ENCODE results near the gene DRD4.

Gene DRD4

DNA sequence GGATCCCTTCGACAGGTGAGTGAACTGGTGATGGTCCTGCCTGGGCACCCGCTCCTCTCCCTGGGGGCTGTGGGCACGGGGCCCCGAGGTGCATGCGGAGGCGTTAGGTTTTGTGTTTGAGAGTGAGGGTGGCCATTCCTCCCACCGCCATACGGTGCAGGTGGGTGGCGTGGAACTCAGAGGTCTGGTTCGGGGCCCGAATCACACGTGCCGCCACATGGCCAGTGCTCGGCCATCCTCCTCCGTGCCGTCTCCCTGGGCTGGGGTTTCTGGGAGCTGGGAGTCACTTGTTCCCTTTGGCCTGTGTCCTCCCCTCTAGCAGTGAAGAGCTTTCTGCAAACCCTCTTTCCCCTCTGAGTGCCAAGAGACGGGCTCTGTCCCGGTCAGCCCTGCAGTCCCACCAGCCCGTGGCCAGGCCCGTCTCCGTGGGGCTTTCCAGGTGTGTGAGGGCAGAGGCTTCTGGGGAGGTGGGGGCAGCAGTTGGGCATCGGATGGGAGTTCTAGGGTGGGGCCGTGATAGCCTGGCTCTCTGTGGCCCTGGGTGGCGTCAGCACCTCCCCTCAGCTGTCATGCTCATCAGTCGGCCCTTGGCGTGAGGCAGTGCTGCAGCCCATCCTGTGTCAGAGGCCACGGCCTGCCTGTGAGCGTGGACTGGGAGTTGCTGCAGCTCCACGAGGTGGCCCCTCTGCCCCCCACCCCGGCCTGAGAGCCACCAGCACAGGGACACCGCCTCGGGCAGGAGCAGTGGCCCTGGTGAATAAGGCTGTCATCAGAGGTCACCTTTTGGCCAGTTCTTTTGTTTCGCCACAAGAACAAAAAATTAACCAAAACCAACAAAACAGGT is 31.6 kb upstream of the DRD4 start:
- Histone ChIP-seq H3K27me3 (ENCODE audit: control insufficient read depth, insufficient read depth, low read length) (no peaks in the 10 kb centered on the region), H3K79me2 (no peaks in the 10 kb centered on the region), H3K27ac (no peak overlapping the region), H2AFZ (no peak overlapping the region), H3K4me3 (ENCODE audit: low read depth, low read length) (no peak overlapping the region), H3K9me3 (ENCODE audit: control insufficient read depth, low read length) (no peaks in the 10 kb centered on the region), H3K4me1 (no peaks in the 10 kb centered on the region), H3K36me3 (ENCODE audit: control insufficient read depth, insufficient read depth, low read length) (no peaks in the 10 kb centered on the region), H3K4me2 (ENCODE audit: low read length) (no peak overlapping the region), H3K9ac (no peak overlapping the region)
- TF ChIP-seq, protein P1, sequence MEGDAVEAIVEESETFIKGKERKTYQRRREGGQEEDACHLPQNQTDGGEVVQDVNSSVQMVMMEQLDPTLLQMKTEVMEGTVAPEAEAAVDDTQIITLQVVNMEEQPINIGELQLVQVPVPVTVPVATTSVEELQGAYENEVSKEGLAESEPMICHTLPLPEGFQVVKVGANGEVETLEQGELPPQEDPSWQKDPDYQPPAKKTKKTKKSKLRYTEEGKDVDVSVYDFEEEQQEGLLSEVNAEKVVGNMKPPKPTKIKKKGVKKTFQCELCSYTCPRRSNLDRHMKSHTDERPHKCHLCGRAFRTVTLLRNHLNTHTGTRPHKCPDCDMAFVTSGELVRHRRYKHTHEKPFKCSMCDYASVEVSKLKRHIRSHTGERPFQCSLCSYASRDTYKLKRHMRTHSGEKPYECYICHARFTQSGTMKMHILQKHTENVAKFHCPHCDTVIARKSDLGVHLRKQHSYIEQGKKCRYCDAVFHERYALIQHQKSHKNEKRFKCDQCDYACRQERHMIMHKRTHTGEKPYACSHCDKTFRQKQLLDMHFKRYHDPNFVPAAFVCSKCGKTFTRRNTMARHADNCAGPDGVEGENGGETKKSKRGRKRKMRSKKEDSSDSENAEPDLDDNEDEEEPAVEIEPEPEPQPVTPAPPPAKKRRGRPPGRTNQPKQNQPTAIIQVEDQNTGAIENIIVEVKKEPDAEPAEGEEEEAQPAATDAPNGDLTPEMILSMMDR (IDR thresholded peaks at IDR 0.05) = no peak

DNA sequence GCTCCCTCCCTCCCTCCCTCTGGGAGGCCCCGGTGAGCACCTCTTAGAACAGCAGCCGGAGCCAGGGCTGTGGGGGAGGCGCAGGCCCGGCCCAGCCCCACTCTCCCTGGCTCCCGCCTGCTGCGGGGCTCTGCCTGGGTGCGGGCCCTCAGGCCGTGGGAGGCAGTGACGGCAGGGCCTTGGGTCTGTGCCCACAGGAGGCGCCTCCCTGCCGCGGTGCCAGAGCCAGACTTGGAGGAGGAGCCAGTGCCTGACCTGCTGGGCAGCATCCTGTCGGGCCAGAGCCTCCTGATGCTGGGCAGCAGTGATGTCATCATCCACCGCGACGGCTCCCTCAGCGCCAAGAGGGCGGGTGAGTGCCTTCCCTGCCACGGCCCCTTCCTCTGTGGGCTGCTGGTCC is 30.8 kb upstream of the DRD4 start:
- Histone ChIP-seq H3K4me3 (ENCODE audit: low read depth, low read length) (no peak overlapping the region), H3K4me2 (ENCODE audit: low read length) (no peak overlapping the region), H3K4me1 (no peaks in the 10 kb centered on the region), H2AFZ (no peak overlapping the region), H3K27ac (no peak overlapping the region), H3K79me2 (no peaks in the 10 kb centered on the region), H3K36me3 (ENCODE audit: control insufficient read depth, insufficient read depth, low read length) (no peaks in the 10 kb centered on the region), H3K9ac (no peak overlapping the region), H3K9me3 (ENCODE audit: control insufficient read depth, low read length) (no peaks in the 10 kb centered on the region), H3K27me3 (ENCODE audit: control insufficient read depth, insufficient read depth, low read length) (no peaks in the 10 kb centered on the region)
- TF ChIP-seq, protein P1 (IDR thresholded peaks at IDR 0.05) = no peak

DNA sequence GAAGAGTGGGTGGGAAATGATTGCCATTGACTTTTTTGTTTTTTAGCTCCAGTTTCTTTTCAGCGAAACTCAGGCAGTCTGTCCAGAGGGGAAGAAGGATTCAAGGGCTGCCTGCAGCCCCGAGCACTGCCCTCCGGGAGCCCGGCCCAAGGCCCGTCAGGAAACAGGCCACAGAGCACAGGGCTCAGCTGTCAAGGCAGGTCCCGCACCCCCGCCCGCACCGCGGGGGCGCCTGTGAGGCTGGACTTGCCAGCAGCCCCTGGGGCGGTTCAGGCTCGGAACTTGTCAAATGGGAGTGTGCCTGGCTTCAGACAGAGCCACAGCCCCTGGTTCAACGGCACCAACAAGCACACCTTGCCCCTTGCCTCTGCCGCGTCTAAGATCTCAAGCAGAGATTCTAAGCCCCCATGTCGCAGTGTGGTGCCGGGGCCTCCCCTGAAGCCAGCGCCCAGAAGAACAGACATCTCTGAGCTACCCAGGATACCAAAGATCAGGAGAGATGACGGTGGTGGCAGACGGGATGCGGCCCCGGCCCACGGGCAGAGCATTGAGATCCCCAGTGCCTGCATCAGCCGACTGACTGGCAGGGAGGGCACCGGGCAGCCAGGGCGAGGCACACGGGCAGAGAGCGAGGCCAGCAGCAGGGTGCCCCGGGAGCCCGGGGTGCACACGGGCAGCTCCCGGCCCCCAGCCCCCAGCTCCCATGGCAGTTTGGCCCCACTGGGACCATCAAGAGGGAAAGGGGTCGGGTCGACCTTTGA is 29.9 kb upstream of the DRD4 start:
- Histone ChIP-seq H3K4me2 (ENCODE audit: low read length) (no peak overlapping the region), H3K27me3 (ENCODE audit: control insufficient read depth, insufficient read depth, low read length) (no peaks in the 10 kb centered on the region), H3K27ac (no peak overlapping the region), H3K9me3 (ENCODE audit: control insufficient read depth, low read length) (no peaks in the 10 kb centered on the region), H3K4me1 (no peaks in the 10 kb centered on the region), H3K36me3 (ENCODE audit: control insufficient read depth, insufficient read depth, low read length) (no peaks in the 10 kb centered on the region), H3K9ac (no peak overlapping the region), H3K4me3 (ENCODE audit: low read depth, low read length) (no peak overlapping the region), H3K79me2 (no peaks in the 10 kb centered on the region), H2AFZ (no peak overlapping the region)
- TF ChIP-seq, protein P1 (IDR thresholded peaks at IDR 0.05) = no peak

DNA sequence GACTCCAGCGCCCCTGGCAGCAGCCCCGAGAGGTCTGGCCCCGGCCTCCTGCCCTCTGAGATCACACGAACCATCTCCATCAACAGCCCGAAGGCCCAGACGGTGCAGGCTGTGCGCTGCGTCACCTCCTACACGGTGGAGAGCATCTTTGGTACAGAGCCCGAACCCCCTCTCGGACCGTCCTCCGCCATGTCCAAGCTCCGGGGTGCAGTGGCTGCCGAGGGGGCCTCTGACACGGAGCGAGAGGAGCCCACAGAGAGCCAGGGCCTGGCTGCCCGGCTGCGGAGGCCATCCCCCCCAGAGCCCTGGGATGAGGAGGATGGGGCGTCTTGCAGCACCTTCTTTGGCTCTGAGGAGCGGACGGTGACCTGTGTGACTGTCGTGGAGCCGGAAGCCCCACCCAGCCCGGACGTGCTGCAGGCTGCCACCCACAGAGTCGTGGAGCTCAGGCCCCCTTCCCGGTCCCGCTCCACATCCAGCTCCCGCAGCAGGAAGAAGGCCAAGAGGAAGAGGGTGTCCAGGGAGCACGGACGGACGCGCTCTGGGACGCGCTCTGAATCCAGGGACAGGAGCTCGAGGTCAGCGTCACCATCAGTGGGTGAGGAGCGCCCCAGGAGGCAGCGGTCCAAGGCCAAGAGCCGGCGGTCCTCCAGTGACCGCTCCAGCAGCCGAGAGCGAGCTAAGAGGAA is 29.0 kb upstream of the DRD4 start:
- TF ChIP-seq, protein P1 (IDR thresholded peaks at IDR 0.05) = no peak
- Histone ChIP-seq H3K4me1 (no peaks in the 10 kb centered on the region), H3K79me2 (no peaks in the 10 kb centered on the region), H3K4me2 (ENCODE audit: low read length) (no peak overlapping the region), H2AFZ (no peak overlapping the region), H3K4me3 (ENCODE audit: low read depth, low read length) (no peak overlapping the region), H3K9ac (no peak overlapping the region), H3K36me3 (ENCODE audit: control insufficient read depth, insufficient read depth, low read length) (no peaks in the 10 kb centered on the region), H3K27me3 (ENCODE audit: control insufficient read depth, insufficient read depth, low read length) (no peaks in the 10 kb centered on the region), H3K27ac (no peak overlapping the region), H3K9me3 (ENCODE audit: control insufficient read depth, low read length) (no peaks in the 10 kb centered on the region)

Data from parathyroid adenoma (tissue), 2 donors.